Mesodermal cell (in vitro differentiated cells): ENCODE measurements around the gene ARPC4.

ENCODE experiments used
- H3K27ac ChIP-seq: 2 replicates; pipeline ENCODE4 v1.7.0; 2013; ENCODE audit warnings: mild to moderate bottlenecking, low read depth, low read length, moderate library complexity; ENCODE audit not compliant: severe bottlenecking
- H3K36me3 ChIP-seq: 2 replicates; pipeline ENCODE4 v1.7.1; 2013; ENCODE audit warnings: mild to moderate bottlenecking, low read length, moderate library complexity; ENCODE audit not compliant: control insufficient read depth, insufficient read depth
- H3K4me1 ChIP-seq: one replicate; pipeline ENCODE4 v1.7.1; 2013; ENCODE audit warnings: mild to moderate bottlenecking, low read length; ENCODE audit not compliant: insufficient read depth, control insufficient read depth, poor library complexity, severe bottlenecking
- H3K4me3 ChIP-seq: 2 replicates; pipeline ENCODE4 v1.7.0; 2013; ENCODE audit warnings: low read length, control low read depth, mild to moderate bottlenecking; ENCODE audit not compliant: insufficient read depth, poor library complexity, severe bottlenecking; ENCODE audit errors: extremely low read depth
- H3K9me3 ChIP-seq: 2 replicates; pipeline ENCODE4 v1.7.1; 2013; ENCODE audit warnings: mild to moderate bottlenecking, low read length, moderate library complexity; ENCODE audit not compliant: control insufficient read depth
- WGBS, 2 experiments: methylation state at CpG; one replicate each; pipeline ENCODE4 v1.1.5; 2013; ENCODE audit warnings: missing lambda C conversion rate in 2 of 2; ENCODE audit not compliant: insufficient coverage in 2 of 2; 5-methylcytosine and 5-hydroxymethylcytosine counted together

Gene ARPC4

DNA sequence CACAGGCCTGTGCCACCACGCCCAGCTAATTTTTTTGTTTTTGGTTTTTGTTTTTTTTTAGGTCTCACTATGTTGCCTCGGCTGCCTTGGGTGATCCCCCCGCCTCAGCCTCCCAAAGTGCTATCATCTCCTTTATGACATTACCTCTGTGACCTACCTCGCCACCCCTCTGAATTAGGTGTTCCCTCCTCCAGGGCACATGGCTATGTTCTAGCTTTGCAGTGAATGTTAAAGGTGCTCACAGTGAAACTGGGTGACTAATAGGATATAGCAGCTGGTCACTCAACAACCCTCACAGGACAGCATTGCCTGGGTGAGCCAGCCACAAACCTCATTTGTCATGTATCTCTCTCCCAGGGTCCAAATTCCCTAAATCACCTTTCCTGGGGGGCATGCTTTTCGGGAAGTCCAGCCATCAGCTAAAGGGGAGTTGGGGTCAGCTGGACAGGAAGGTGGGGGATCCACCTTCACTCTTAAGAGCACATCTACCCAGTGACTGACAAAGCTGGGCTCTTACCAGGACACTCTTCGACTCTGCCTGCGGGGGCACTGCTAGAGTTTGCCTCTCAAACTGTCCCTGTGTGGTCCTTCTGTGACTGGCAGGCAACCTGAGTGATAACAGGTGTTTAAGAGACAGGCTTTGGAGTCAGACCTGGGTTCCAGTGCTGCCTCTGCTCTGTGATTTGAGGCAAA is 15.6 kb downstream of the ARPC4 start:
- peaks cover 54% of the 10 kb centered on the region for H3K36me3 ChIP-seq
- H3K27ac ChIP-seq, result peak overlapping the region; percentile 81
- H3K4me1 ChIP-seq, result peaks cover 11% of the 10 kb centered on the region
- 81 to 93% methylated on average over 4 to 6 of the region's 7 CpGs for WGBS, 2 experiments
- H3K9me3 ChIP-seq, result no peaks in the 10 kb centered on the region
- no peak overlapping the region for H3K4me3 ChIP-seq

DNA sequence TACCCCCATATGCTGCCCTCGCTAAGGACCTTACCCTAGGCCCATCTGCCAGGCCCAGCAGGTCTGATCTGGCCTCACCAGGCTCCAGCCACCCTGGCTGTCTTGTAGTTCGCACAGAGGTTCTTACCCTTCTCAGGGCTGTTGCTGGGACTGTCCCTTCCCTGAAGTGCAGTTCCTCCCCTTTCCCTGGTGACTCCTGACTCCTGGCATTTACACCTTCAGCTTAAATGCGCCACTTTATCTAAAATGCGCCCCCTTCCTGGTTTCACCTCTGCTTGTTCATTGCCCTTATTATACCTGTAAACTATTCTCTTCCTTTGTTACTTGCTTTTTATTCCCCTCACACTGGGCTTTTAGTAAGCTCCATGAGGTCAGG is 16.3 kb downstream of the ARPC4 start:
- Histone ChIP-seq H3K9me3 (no peaks in the 10 kb centered on the region), H3K27ac (peak overlapping the region; percentile 81), H3K36me3 (peaks cover 47% of the 10 kb centered on the region), H3K4me1 (peaks cover 11% of the 10 kb centered on the region), H3K4me3 (peak overlapping the region; percentile 47)
- WGBS, 2 experiments, result 81 to 84% methylated on average over 3 to 4 of the region's 4 CpGs

DNA sequence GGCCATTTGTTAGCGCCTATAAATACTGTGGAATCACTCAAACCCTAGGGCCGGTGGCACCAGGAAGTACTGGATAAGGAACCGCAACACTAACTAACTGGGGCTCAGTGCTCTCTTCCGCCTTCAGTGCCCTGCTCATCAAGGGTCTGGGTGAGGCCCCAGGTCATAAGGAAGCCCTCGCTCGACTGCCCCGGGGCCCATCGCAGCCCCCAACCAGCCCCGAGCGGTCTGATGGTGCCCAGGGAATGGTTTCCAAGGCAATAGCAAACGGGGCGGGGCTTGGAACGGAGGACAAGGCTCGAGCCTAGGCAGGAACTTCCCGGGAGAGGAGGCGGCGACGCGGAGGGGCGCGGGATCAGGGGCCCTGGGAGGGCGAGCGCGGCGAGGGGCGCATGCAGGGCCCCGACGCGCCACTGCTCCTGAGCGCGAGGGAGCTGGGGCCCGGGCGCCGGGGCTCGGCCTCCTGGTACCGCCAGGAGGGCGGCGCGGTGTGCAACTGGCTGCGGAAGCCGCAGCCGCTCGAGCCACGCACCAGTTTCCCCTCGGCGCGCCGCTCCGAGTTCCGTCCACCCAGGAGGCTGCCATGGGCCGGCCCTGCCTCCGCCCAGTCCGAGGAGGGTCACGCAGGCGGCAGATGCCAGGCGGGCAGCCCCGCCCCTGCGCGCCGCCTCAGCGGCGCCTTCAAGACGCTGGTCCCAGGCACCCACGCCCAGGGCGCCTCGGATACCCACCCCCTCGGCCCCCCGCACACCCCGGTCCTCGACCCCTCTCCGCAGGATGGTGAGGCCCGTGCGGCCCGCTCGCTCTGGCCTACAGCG is 16.9 kb downstream of the ARPC4 start, which contains the start of gene TTLL3:
Gene TTLL3 (plus strand): TSS at position 648 of the 818 bp plus-strand sequence. CDS start 400 bp downstream, outside the sequence.
- peaks cover 41% of the 10 kb centered on the region for H3K36me3 ChIP-seq
- peak within 1 kb of the TSS; percentile 81 for H3K27ac ChIP-seq
- 3 to 4% methylated on average over 55 to 68 of the region's 76 CpGs for WGBS, 2 experiments
- peak within 1 kb of the TSS; percentile 47 for H3K4me3 ChIP-seq
- peaks cover 11% of the 10 kb centered on the region for H3K4me1 ChIP-seq
- no peaks in the 10 kb centered on the region for H3K9me3 ChIP-seq

DNA sequence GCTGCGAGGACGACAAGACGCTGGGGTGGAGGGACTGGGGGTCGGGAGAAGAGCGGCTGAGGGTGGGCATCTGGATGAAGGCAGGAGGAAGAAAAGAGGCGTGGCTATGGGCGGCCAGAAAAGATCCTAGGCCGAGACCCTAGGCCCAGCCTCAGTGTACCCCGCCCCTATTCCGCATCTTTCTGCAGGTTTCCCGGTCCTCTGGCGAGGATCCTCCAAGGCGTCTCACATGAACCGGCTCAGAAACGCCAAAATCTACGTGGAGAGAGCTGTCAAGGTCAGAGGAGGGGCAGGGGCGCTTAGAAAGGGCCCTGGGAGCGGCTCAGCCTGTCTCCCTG is 17.5 kb downstream of the ARPC4 start:
- H3K36me3 ChIP-seq, result peaks cover 35% of the 10 kb centered on the region
- peaks cover 11% of the 10 kb centered on the region for H3K4me1 ChIP-seq
- WGBS, 2 experiments, result 15 to 33% methylated on average over 11 to 12 of the region's 18 CpGs
- H3K27ac ChIP-seq, result no peak overlapping the region
- no peaks in the 10 kb centered on the region for H3K9me3 ChIP-seq
- peak overlapping the region; percentile 47 for H3K4me3 ChIP-seq

DNA sequence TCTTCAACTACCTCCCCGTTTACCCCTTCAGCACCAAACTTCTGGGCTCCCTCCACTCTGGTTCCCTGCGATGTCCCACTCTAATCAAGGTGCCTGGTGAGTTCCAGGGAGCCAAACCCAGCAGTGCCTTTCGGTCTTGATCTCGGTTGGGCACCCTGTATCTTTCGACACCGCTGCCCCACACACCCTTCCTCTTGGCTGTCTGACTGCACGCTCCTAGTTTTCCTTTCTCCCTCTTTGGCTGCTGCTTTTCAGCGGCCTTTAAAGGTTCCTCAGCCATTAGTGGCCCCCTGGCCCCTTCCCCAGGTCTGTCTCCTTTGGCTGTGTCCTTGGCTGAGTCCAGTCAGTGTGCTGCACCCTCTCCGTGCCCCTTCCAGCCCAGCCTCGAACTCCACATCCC is 18.0 kb downstream of the ARPC4 start:
- 88% methylated on average over 7 to 10 of the region's 10 CpGs for WGBS, 2 experiments
- H3K4me1 ChIP-seq, result peaks cover 11% of the 10 kb centered on the region
- no peak overlapping the region for H3K27ac ChIP-seq
- peaks cover 31% of the 10 kb centered on the region for H3K36me3 ChIP-seq
- H3K4me3 ChIP-seq, result no peak overlapping the region
- no peaks in the 10 kb centered on the region for H3K9me3 ChIP-seq

DNA sequence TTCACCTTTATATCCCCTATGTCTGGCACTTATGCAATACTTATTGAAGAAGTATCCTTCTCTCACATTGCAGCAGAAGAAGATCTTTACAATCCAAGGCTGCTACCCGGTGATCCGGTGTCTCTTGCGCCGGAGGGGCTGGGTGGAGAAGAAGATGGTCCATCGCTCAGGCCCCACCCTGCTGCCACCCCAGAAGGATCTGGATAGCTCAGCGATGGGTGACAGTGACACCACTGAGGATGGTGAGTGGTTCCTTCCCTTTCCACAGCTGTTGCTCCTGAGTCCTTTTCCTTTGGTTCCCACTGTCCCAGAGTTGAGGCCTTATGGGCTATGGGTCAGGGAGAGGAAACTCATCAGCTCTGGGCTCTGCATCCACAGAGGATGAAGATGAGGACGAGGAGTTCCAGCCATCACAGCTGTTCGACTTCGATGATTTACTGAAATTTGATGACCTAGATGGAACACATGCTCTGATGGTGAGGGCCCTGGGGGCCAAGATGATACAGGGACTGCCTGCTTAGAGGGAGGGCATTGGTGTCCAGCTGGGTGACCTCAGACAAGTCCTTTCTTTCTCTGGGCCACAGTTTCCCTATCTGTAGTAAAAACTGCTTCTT is 20.1 kb downstream of the ARPC4 start:
- WGBS, 2 experiments, result 93 to 94% methylated on average over 7 to 9 of the region's 9 CpGs
- Histone ChIP-seq H3K4me1 (peaks cover 9% of the 10 kb centered on the region), H3K36me3 (peaks cover 12% of the 10 kb centered on the region)

DNA sequence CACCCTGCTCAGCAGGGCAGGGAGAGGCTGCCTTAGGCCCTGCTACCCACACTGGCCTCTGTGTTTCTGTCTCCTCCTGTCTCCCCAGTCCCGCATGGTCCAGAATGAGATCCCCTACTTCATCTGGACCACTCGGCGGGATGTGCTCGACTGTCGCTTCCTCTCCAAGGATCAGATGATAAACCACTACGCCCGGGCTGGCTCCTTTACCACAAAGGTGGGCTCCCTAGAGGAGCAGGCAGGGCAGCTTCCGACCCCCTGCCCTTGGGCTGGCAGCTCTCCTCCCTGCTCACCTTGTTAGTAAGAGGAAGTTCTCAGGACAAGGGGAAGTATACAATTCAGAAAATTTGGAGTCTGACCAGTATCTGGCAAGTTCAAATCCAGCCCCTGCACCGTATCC is 23.1 kb downstream of the ARPC4 start:
- no peak overlapping the region for H3K27ac ChIP-seq
- no peaks in the 10 kb centered on the region for H3K4me1 ChIP-seq
- H3K9me3 ChIP-seq, result no peaks in the 10 kb centered on the region
- 83 to 95% methylated on average over 1 to 9 of the region's 9 CpGs for WGBS, 2 experiments
- no peak overlapping the region for H3K4me3 ChIP-seq
- peaks cover 6% of the 10 kb centered on the region for H3K36me3 ChIP-seq

More for the DNA sequence above, 20.1 kb downstream of the ARPC4 start:
- no peaks in the 10 kb centered on the region for H3K9me3 ChIP-seq
- no peak overlapping the region for H3K27ac ChIP-seq
- no peak overlapping the region for H3K4me3 ChIP-seq

DNA sequence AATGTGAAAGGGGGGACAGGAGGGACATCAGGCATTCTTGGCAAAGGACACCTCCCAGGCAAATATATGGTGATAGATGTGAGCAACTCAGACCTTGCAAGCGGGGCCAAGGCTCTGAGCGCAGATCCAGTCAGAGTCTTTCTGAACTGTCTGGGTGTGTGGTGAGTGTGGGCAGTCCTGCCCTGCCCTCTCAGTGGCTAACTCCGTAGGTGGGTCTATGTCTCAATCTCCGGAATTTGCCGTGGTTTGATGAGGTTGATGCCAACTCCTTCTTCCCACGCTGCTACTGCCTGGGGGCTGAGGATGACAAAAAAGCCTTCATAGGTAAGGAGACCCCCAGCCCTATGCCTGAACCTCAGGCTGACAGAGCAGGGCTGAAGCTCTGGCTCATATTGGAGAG is 24.6 kb downstream of the ARPC4 start:
- Histone ChIP-seq H3K4me1 (no peaks in the 10 kb centered on the region), H3K36me3 (peaks cover 6% of the 10 kb centered on the region), H3K9me3 (no peaks in the 10 kb centered on the region), H3K27ac (no peak overlapping the region), H3K4me3 (no peak overlapping the region)
- WGBS, 2 experiments, result 88 to 90% methylated on average over 6 of the region's 6 CpGs

DNA sequence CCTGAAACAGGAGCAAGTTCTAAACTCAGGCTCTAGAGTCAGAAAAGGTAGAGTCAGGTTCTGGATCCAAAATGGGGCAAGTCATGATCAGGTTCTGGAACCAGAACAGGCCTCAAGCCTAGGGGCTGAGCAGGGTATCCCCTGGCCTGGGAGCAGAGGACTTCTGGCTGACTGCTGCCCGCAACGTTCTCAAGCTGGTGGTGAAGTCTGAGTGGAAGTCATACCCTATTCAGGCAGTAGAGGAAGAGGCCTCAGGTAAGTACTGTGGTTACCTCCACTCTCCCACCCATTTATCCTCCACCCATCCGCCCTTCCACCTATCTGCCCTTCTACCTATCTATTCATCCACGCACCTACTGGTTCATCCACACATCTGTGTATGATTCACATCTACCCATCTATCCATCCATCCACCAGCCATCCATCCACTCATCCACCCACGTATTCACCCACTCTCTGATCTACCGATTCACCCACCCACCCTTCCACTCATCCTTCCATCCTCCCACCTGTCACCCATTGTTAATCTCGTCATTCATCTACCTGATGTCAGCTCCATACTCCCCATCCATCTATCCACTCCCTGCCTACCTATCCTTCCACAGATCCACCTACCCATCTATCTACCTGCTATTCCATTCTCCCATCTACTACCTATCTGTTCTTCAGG is 25.9 kb downstream of the ARPC4 start:
- no peaks in the 10 kb centered on the region for H3K36me3 ChIP-seq
- 94 to 95% methylated on average over 4 of the region's 7 CpGs for WGBS, 2 experiments
- no peaks in the 10 kb centered on the region for H3K9me3 ChIP-seq
- no peaks in the 10 kb centered on the region for H3K4me1 ChIP-seq
- no peak overlapping the region for H3K27ac ChIP-seq
- H3K4me3 ChIP-seq, result no peak overlapping the region

DNA sequence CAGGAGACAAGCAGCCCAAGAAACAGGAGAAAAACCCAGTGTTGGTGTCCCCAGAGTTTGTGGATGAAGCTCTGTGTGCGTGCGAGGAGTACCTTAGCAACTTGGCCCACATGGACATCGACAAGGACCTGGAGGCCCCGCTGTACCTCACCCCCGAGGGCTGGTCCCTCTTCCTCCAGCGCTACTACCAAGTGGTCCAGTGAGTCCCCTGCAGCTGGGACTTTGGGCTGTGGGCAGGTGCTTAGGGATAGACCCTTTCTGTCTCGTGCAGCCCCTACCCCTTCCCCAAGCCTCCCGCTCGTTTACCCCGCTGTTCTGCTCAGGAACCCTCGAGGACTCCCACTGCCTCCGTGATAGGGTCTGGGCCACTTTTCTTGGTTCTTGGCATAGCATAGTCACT is 27.7 kb downstream of the ARPC4 start:
- Histone ChIP-seq H3K9me3 (no peaks in the 10 kb centered on the region), H3K36me3 (no peaks in the 10 kb centered on the region), H3K27ac (no peak overlapping the region), H3K4me3 (no peak overlapping the region), H3K4me1 (no peaks in the 10 kb centered on the region)
- WGBS, 2 experiments, result 84 to 91% methylated on average over 9 of the region's 12 CpGs
